HG03045 (cell line): ENCODE measurements around the gene AFF3.

Experiments used
- ATAC-seq: cut with Tn5 transposase; IDR thresholded peaks from one replicate; pipeline ENCODE4 v1.9.1; 2021; ENCODE audit warnings: mild to moderate bottlenecking, moderate library complexity; ENCODE audit not compliant: unreplicated experiment

AFF3 gene

DNA sequence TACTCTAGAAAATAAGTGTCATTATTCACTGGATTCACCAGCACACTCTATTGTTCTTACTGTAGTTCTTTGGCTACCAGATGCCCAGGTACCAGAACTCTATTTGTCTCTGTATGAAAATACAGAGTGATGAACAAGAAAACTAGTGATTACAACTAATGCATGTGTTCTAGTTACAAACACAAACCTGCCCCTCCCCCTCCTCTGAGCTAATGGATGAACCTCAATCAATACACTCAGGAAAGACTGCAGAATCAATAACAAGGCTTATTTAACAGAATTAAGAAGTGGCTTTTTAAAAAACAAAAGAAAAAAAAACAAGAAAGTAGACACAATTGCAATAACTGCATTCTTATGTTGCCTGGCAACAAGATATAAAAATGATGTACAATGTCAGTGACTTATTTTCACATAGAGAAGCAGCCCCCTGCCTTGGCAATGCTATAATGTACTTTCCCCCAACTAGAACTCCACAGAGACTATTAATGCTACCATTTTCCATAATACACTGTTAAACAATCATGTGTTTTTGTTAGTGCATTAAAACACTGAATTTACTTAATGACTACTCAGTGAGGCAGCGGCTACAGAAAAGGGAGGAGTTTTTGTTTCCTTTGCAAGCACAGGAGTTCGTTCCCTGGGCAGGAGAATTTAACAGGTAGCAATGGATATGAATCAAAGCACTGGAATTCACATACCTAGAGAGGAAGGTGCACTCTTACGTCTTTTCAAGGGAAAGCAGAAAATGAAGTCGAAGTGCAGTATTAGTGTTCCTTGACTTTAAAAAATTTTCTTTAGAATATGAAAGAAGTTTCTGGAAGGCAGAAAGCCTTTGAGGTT lies 333.8 kb downstream of the AFF3 start:
- ATAC-seq = no peak

DNA sequence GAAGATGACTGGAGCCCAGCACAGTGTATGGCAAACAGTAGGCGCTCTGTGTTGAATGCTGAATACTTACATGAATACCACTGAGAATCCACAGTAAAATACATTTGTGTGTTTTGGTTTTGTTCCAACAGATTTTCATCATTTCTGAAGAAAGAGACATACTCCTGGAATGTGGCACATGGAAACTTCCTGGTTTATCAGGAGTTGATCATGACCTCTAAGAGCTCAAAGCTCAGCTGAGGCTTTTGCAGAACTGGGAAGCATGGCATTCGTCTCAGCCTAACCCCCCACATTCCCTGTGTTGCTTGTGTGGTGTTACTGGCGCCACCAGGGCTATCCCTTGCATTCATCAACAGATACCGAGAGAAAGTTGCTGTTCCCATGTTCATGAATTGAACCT lies 335.6 kb downstream of the AFF3 start:
- no peak for ATAC-seq

DNA sequence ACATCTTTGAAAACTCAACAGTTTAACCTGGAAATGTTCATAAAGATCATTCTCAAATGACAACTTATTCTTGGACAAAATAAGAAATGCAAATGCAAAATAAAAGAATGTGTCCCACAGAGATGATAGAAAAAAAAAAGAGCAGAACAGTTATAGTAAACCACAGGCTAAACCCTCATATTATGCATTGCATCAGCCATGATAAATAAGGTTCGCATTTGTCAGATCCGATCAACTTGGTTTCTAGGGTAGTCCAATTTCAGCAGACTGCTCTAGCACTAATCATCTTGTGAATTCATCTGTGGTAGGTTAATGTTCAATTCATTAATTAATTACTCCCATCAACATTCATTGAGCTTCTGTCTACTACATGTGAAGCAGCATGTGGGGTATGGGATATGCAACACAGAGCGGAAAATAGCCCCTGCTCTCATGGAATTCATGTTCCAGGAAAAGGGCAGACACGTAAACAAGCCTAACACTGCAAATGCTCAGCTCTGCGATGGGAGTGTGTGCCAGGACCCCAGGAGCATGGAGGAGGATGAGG lies 336.4 kb downstream of the AFF3 start:
- no peak for ATAC-seq

DNA sequence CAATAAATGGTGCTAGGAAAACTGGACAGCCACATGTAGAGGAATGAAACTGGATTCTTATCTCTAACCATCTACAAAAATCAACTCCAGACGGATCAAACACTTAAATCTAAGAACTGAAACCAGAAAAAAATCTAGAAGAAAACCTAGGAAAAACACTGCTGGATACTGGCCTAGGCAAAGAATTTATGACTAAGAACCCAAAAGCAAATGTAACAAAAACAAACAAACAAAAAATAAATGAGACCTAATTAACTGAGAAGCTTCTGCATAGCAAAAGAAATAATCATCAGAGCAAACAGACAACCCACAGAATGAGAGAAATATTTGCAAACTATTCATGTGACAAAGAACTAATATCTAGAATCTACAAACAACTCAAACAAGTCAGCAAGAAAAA lies 338.5 kb downstream of the AFF3 start:
- ATAC-seq = no peak

- ATAC-seq = no peak
Observed at GRCh38 chr2:99802734-99803133, 339.7 kb downstream of the AFF3 start.

GRCh38 chr2:99801327-99801901 lies 341.0 kb downstream of the AFF3 start:
- ATAC-seq = no peak

GRCh38 chr2:99797475-99797874 lies 344.9 kb downstream of the AFF3 start:
- ATAC-seq = no peak

DNA sequence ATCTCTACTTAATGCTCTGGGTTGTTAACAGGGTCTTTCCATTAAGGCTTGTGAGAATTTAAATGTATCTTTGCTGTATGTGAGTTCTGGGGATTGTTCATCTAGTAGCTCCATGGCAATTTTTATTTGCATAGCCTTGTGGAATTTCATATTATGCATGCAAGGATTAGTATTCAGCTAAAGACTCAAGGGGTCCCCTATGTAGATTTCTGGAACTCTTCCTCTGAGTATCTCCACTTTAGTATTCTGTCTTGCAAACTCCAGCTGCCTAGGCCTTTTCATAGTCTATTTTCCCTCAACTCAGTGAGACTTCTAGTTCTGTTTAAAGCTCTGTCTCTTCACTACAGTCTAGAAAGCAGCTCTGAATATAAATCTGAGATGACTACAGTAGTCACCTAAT lies 348.0 kb downstream of the AFF3 start:
- no peak for ATAC-seq

- no peak for ATAC-seq
Observed at GRCh38 chr2:99793022-99793421, 349.4 kb downstream of the AFF3 start.

GRCh38 chr2:99789849-99790248 lies 352.5 kb downstream of the AFF3 start:
- ATAC-seq = no peak

GRCh38 chr2:99787769-99788382 lies 354.5 kb downstream of the AFF3 start:
- no peak for ATAC-seq

DNA sequence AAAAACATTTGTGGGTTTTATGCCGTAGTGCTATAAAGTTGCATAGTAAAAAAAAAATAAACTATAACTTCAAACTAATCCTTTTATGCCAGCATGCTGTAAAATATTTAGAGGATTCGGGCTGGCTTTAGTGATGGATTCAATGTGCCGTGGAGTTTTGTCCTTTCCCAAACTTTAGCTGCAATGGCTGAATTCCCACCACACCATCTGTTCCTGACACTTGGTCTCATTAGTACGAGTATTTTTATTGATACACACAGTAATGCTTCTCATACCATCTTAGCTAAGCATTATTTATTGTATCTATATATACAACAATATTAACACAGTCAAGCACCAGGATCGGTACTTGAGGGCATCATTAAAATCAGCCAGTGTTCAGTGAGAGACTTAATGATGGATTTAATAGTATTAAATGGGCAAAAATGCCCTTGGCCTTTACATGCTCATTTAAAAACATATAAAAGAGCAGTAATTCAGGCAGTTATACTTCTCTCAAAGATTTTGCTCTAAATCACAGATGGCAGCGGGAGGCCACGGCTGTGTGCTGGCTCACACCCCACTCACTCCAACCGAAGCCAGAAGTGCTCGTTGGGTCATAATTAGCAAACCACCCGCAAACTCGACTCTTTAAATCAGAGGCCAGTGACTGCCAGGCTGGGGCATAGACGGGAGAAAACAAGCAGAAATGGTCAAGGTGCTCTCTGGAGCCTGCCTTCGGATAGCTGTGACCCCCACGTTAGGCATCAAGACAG lies 355.6 kb downstream of the AFF3 start:
- no peak for ATAC-seq

- ATAC-seq = no peak
Observed at GRCh38 chr2:99784946-99785345, 357.4 kb downstream of the AFF3 start.

DNA sequence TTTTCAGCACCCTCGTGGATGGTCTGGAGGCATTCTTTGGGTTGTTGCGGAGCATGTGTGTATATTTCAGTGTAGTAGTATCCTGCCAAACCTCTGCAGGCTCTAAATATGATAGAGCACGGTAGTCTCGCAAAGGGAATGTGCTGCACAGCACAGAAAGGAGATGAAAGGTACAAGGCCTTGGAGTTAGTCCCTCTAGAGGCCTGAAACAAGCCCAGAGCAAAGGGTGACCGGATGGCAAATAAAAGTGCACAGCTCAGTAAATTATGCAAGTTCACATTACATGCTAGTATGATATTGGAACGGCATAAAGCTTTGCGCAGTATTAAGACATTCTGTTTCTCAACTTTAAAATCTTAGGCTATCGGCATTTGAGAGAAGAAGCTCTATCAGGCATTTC lies 358.1 kb downstream of the AFF3 start:
- no peak for ATAC-seq

DNA sequence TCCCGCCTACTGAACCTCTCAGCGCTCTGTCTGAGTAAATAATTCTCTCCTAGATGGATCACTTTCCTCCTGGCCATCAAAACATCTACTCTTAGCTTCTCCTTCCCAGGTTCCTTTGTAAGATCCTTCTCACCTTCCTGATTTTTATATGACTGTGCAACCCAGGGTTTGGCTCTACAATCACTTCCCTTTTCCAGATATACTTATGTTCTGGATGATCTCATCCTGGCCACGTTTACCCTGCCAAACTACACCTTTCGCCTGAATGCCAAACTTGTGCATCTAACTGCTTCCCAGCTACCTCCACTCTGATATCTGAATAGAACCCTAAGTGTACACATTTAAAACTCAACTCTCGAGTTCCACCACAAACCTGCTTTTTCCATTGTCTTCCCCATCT lies 362.1 kb downstream of the AFF3 start:
- ATAC-seq = no peak

GRCh38 chr2:99779276-99779675 lies 363.1 kb downstream of the AFF3 start:
- no peak for ATAC-seq

- ATAC-seq = no peak
Observed at GRCh38 chr2:99777656-99778290, 364.6 kb downstream of the AFF3 start.

GRCh38 chr2:99776906-99777646 lies 365.3 kb downstream of the AFF3 start:
- no peak for ATAC-seq

- ATAC-seq = no peak
Observed at GRCh38 chr2:99776206-99776905, 366.0 kb downstream of the AFF3 start.
